ENCODE results near the gene CIRBP.
A peak's percentile ranks its signal among the peaks of the same experiment; 100 is the strongest.
"Not testable (repeated sequence)": the region's sequence is repeated elsewhere in the genome, so short reads cannot be mapped to it uniquely, and the experiment has no call there.

The CIRBP gene

GRCh38 chr19:1315470-1316166 is 46.5 kb downstream of the CIRBP start:
- H3K4me3 ChIP-seq (ENCODE audit: low read length in 2 of 2), result peak overlapping the region in 1 of 2 donors; percentile 2
- no peak overlapping the region for H3K27ac ChIP-seq (ENCODE audit: low read depth in 2 of 2, low read length in 2 of 2)
- H3K9me3 ChIP-seq (ENCODE audit: control insufficient read depth in 2 of 2, low read length in 2 of 2), result no peaks in the 10 kb centered on the region
- peaks cover 10 to 11% of the 10 kb centered on the region in 2 donors for H3K4me1 ChIP-seq (ENCODE audit: control insufficient read depth in 2 of 2, insufficient read depth in 2 of 2, low read length in 2 of 2)
- no peak overlapping the region for H3K9ac ChIP-seq (ENCODE audit: low read depth in 1 of 2, low read length in 2 of 2)
- peaks cover 21 to 26% of the 10 kb centered on the region in 2 donors for H3K27me3 ChIP-seq (ENCODE audit: control insufficient read depth in 2 of 2, insufficient read depth in 2 of 2, low read length in 2 of 2)
- H3K36me3 ChIP-seq (ENCODE audit: control insufficient read depth in 2 of 2, insufficient read depth in 2 of 2, low read length in 2 of 2), result no peaks in the 10 kb centered on the region

GRCh38 chr19:1316466-1316865 is 47.3 kb downstream of the CIRBP start:
- Histone ChIP-seq H3K27me3 (ENCODE audit: control insufficient read depth in 2 of 2, insufficient read depth in 2 of 2, low read length in 2 of 2) (peaks cover 21 to 26% of the 10 kb centered on the region in 2 donors), H3K27ac (ENCODE audit: low read depth in 2 of 2, low read length in 2 of 2) (no peak overlapping the region), H3K36me3 (ENCODE audit: control insufficient read depth in 2 of 2, insufficient read depth in 2 of 2, low read length in 2 of 2) (no peaks in the 10 kb centered on the region), H3K4me3 (ENCODE audit: low read length in 2 of 2) (no peak overlapping the region), H3K9ac (ENCODE audit: low read depth in 1 of 2, low read length in 2 of 2) (no peak overlapping the region), H3K9me3 (ENCODE audit: control insufficient read depth in 2 of 2, low read length in 2 of 2) (no peaks in the 10 kb centered on the region), H3K4me1 (ENCODE audit: control insufficient read depth in 2 of 2, insufficient read depth in 2 of 2, low read length in 2 of 2) (peaks cover 10 to 11% of the 10 kb centered on the region in 2 donors)

- Histone ChIP-seq H3K9ac (ENCODE audit: low read depth in 1 of 2, low read length in 2 of 2) (no peak overlapping the region), H3K4me1 (ENCODE audit: control insufficient read depth in 2 of 2, insufficient read depth in 2 of 2, low read length in 2 of 2) (peaks cover 10 to 11% of the 10 kb centered on the region in 2 donors), H3K9me3 (ENCODE audit: control insufficient read depth in 2 of 2, low read length in 2 of 2) (no peaks in the 10 kb centered on the region), H3K27ac (ENCODE audit: low read depth in 2 of 2, low read length in 2 of 2) (no peak overlapping the region), H3K27me3 (ENCODE audit: control insufficient read depth in 2 of 2, insufficient read depth in 2 of 2, low read length in 2 of 2) (peaks cover 21 to 26% of the 10 kb centered on the region in 2 donors), H3K36me3 (ENCODE audit: control insufficient read depth in 2 of 2, insufficient read depth in 2 of 2, low read length in 2 of 2) (no peaks in the 10 kb centered on the region), H3K4me3 (ENCODE audit: low read length in 2 of 2) (no peak overlapping the region)
These were observed 48.3 kb downstream of the CIRBP start for GRCh38 chr19:1317274-1318003.

GRCh38 chr19:1318678-1319471 is 49.7 kb downstream of the CIRBP start:
- peaks cover 21 to 28% of the 10 kb centered on the region in 2 donors for H3K27me3 ChIP-seq (ENCODE audit: control insufficient read depth in 2 of 2, insufficient read depth in 2 of 2, low read length in 2 of 2)
- peaks cover 4 to 6% of the 10 kb centered on the region in 2 donors for H3K4me1 ChIP-seq (ENCODE audit: control insufficient read depth in 2 of 2, insufficient read depth in 2 of 2, low read length in 2 of 2)
- H3K4me3 ChIP-seq (ENCODE audit: low read length in 2 of 2), result no peak overlapping the region

GRCh38 chr19:1320282-1320650 is 51.1 kb downstream of the CIRBP start:
- H3K4me1 ChIP-seq (ENCODE audit: control insufficient read depth in 2 of 2, insufficient read depth in 2 of 2, low read length in 2 of 2); H3K27ac ChIP-seq (ENCODE audit: low read depth in 2 of 2, low read length in 2 of 2); H3K9me3 ChIP-seq (ENCODE audit: control insufficient read depth in 2 of 2, low read length in 2 of 2); H3K4me3 ChIP-seq (ENCODE audit: low read length in 2 of 2); H3K9ac ChIP-seq (ENCODE audit: low read depth in 1 of 2, low read length in 2 of 2); H3K36me3 ChIP-seq (ENCODE audit: control insufficient read depth in 2 of 2, insufficient read depth in 2 of 2, low read length in 2 of 2): not testable (repeated sequence)
- H3K27me3 ChIP-seq (ENCODE audit: control insufficient read depth in 2 of 2, insufficient read depth in 2 of 2, low read length in 2 of 2), result peaks cover 31 to 37% of the 10 kb centered on the region in 2 donors

More at GRCh38 chr19:1318678-1319471, 49.7 kb downstream of the CIRBP start:
- no peak overlapping the region for H3K27ac ChIP-seq (ENCODE audit: low read depth in 2 of 2, low read length in 2 of 2)
- no peak overlapping the region for H3K9ac ChIP-seq (ENCODE audit: low read depth in 1 of 2, low read length in 2 of 2)
- no peaks in the 10 kb centered on the region for H3K9me3 ChIP-seq (ENCODE audit: control insufficient read depth in 2 of 2, low read length in 2 of 2)
- no peaks in the 10 kb centered on the region for H3K36me3 ChIP-seq (ENCODE audit: control insufficient read depth in 2 of 2, insufficient read depth in 2 of 2, low read length in 2 of 2)

GRCh38 chr19:1321539-1321938 is 52.4 kb downstream of the CIRBP start:
- no peaks in the 10 kb centered on the region for H3K9me3 ChIP-seq (ENCODE audit: control insufficient read depth in 2 of 2, low read length in 2 of 2)
- no peak overlapping the region for H3K27ac ChIP-seq (ENCODE audit: low read depth in 2 of 2, low read length in 2 of 2)
- H3K36me3 ChIP-seq (ENCODE audit: control insufficient read depth in 2 of 2, insufficient read depth in 2 of 2, low read length in 2 of 2), result no peaks in the 10 kb centered on the region
- no peak overlapping the region for H3K4me3 ChIP-seq (ENCODE audit: low read length in 2 of 2)
- H3K4me1 ChIP-seq (ENCODE audit: control insufficient read depth in 2 of 2, insufficient read depth in 2 of 2, low read length in 2 of 2), result peaks cover 5 to 6% of the 10 kb centered on the region in 2 donors
- peaks cover 32 to 33% of the 10 kb centered on the region in 2 donors for H3K27me3 ChIP-seq (ENCODE audit: control insufficient read depth in 2 of 2, insufficient read depth in 2 of 2, low read length in 2 of 2)
- no peak overlapping the region for H3K9ac ChIP-seq (ENCODE audit: low read depth in 1 of 2, low read length in 2 of 2)

- Histone ChIP-seq H3K9ac (ENCODE audit: low read depth in 1 of 2, low read length in 2 of 2) (no peak overlapping the region), H3K27me3 (ENCODE audit: control insufficient read depth in 2 of 2, insufficient read depth in 2 of 2, low read length in 2 of 2) (peaks cover 25 to 27% of the 10 kb centered on the region in 2 donors), H3K36me3 (ENCODE audit: control insufficient read depth in 2 of 2, insufficient read depth in 2 of 2, low read length in 2 of 2) (no peaks in the 10 kb centered on the region), H3K4me1 (ENCODE audit: control insufficient read depth in 2 of 2, insufficient read depth in 2 of 2, low read length in 2 of 2) (peaks cover 5 to 6% of the 10 kb centered on the region in 2 donors), H3K27ac (ENCODE audit: low read depth in 2 of 2, low read length in 2 of 2) (no peak overlapping the region), H3K4me3 (ENCODE audit: low read length in 2 of 2) (no peak overlapping the region), H3K9me3 (ENCODE audit: control insufficient read depth in 2 of 2, low read length in 2 of 2) (no peaks in the 10 kb centered on the region)
These were observed 53.3 kb downstream of the CIRBP start for GRCh38 chr19:1322198-1322981.

GRCh38 chr19:1324249-1324805 is 55.2 kb downstream of the CIRBP start:
- Histone ChIP-seq H3K27me3 (ENCODE audit: control insufficient read depth in 2 of 2, insufficient read depth in 2 of 2, low read length in 2 of 2) (peaks cover 20 to 21% of the 10 kb centered on the region in 2 donors), H3K4me3 (ENCODE audit: low read length in 2 of 2) (no peak overlapping the region), H3K9ac (ENCODE audit: low read depth in 1 of 2, low read length in 2 of 2) (no peak overlapping the region)

More at GRCh38 chr19:1324249-1324805, 55.2 kb downstream of the CIRBP start:
- Histone ChIP-seq H3K4me1 (ENCODE audit: control insufficient read depth in 2 of 2, insufficient read depth in 2 of 2, low read length in 2 of 2) (peaks cover 4 to 5% of the 10 kb centered on the region in 2 donors), H3K9me3 (ENCODE audit: control insufficient read depth in 2 of 2, low read length in 2 of 2) (no peaks in the 10 kb centered on the region), H3K36me3 (ENCODE audit: control insufficient read depth in 2 of 2, insufficient read depth in 2 of 2, low read length in 2 of 2) (no peaks in the 10 kb centered on the region), H3K27ac (ENCODE audit: low read depth in 2 of 2, low read length in 2 of 2) (no peak overlapping the region)
